ENCODE results near the gene MCRIP1. TPM values are rescaled to one million over a fixed set of nuclear protein-coding genes. Genes with fewer than 3 reads are reported as not detected.

The MCRIP1 gene
- total and polyA plus RNA-seq, 4 donors: 51.0 to 234 (median 181) TPM

DNA sequence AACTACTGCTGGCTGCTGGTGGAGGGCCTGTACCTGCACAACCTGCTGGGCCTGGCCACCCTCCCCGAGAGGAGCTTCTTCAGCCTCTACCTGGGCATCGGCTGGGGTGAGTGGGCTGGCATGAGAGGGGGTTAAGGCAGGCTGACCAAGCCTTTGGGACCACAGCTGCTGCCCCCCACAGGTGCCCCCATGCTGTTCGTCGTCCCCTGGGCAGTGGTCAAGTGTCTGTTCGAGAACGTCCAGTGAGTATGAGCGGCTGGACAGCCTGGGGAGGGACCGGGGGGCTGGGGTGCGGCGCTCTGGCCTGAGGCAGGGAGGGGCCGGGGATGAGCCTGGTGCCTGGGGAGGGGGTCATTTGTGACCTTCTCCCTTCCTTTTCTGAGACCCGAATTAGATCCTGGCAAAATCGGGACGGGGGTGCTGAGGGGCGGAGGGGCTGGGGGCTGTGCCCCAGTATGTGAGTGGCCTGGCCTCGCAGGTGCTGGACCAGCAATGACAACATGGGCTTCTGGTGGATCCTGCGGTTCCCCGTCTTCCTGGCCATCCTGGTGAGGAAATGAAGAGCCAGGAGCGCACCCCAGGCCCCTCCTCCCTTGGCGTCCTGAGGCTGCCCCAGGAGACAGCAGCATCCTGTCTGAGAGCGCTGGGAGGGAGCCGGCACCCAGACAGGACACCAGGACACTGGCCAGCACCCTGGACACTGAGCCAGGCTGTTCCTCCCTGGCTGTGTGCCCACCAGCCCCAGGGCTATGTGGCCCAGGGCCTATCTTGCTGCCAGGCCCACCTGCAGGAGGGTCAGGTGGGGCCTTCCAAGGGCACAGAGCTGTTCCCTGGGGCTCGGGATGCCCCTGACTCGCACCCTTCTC, 21.2 kb downstream of the MCRIP1 start:
- no peak overlapping the region for H3K27ac ChIP-seq (ENCODE audit: low read depth, low read length)
- no peak overlapping the region for H3K4me3 ChIP-seq (ENCODE audit: low read depth, low read length)
- DNase-seq (ENCODE audit: low read depth in 4 of 6, low spot score in 6 of 6): no peak
- 79% methylated on average over 21 of the region's 24 CpGs for WGBS (ENCODE audit: insufficient coverage)
- H3K4me1 ChIP-seq (ENCODE audit: control insufficient read depth, insufficient read depth, low read length): no peaks in the 10 kb centered on the region
- H3K36me3 ChIP-seq (ENCODE audit: control insufficient read depth, insufficient read depth, low read length): no peaks in the 10 kb centered on the region
- no peaks in the 10 kb centered on the region for H3K9me3 ChIP-seq (ENCODE audit: control insufficient read depth, insufficient read depth, low read length)
- H3K27me3 ChIP-seq (ENCODE audit: control insufficient read depth, insufficient read depth, low read length): peaks cover 11% of the 10 kb centered on the region

DNA sequence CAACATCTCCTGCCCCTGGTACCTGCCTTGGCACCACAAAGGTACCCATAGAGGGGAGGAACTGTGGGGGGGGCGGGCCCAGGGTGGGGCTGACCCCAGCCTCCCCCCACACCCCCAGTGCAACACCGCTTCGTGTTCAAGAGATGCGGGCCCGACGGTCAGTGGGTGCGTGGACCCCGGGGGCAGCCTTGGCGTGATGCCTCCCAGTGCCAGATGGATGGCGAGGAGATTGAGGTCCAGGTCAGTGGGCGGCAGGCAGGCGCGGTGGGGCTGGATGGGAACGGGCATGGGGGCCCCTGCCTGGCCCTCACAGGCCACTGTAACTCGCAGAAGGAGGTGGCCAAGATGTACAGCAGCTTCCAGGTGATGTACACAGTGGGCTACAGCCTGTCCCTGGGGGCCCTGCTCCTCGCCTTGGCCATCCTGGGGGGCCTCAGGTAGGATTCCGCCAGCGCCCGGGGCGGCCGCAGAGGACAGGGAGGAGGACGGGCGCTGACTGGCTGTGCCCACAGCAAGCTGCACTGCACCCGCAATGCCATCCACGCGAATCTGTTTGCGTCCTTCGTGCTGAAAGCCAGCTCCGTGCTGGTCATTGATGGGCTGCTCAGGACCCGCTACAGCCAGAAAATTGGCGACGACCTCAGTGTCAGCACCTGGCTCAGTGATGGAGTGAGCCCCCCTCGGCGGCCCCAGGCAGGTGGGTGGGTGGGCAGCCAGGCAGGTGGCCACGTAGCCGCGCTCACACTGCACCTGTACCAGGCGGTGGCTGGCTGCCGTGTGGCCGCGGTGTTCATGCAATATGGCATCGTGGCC, 22.0 kb downstream of the MCRIP1 start:
- H3K27ac ChIP-seq (ENCODE audit: low read depth, low read length): no peak overlapping the region
- H3K4me3 ChIP-seq (ENCODE audit: low read depth, low read length): no peak overlapping the region
- peaks cover 19% of the 10 kb centered on the region for H3K27me3 ChIP-seq (ENCODE audit: control insufficient read depth, insufficient read depth, low read length)
- no peak for DNase-seq (ENCODE audit: low read depth in 4 of 6, low spot score in 6 of 6)
- 88% methylated on average over 41 of the region's 42 CpGs for WGBS (ENCODE audit: insufficient coverage)
- no peaks in the 10 kb centered on the region for H3K36me3 ChIP-seq (ENCODE audit: control insufficient read depth, insufficient read depth, low read length)
- H3K4me1 ChIP-seq (ENCODE audit: control insufficient read depth, insufficient read depth, low read length): no peaks in the 10 kb centered on the region
- no peaks in the 10 kb centered on the region for H3K9me3 ChIP-seq (ENCODE audit: control insufficient read depth, insufficient read depth, low read length)

DNA sequence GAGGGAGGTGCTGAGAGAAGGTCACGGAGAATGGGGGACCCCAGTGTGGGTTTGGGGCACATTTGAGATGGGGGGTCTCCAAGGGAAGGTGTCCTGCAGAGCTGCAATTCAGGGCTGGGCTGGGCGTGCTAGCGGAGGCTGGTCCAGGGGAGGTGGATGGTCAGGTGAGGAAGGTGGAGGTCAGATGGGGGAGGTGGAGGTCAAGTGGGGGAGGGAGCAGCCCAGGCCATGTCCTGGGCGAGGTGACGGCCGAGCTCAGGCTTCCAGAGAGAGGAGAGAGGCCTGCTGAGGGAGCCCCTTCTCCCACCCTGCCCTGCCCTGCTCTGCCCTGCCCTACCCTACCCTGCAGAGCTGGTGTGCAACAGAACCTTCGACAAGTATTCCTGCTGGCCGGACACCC, 22.6 kb downstream of the MCRIP1 start:
- Histone ChIP-seq H3K27me3 (ENCODE audit: control insufficient read depth, insufficient read depth, low read length) (peaks cover 25% of the 10 kb centered on the region), H3K4me3 (ENCODE audit: low read depth, low read length) (no peak overlapping the region), H3K36me3 (ENCODE audit: control insufficient read depth, insufficient read depth, low read length) (no peaks in the 10 kb centered on the region), H3K27ac (ENCODE audit: low read depth, low read length) (no peak overlapping the region), H3K4me1 (ENCODE audit: control insufficient read depth, insufficient read depth, low read length) (no peaks in the 10 kb centered on the region), H3K9me3 (ENCODE audit: control insufficient read depth, insufficient read depth, low read length) (no peaks in the 10 kb centered on the region)
- WGBS (ENCODE audit: insufficient coverage): 73% methylated on average over 6 of the region's 8 CpGs
- no peak for DNase-seq (ENCODE audit: low read depth in 4 of 6, low spot score in 6 of 6)

DNA sequence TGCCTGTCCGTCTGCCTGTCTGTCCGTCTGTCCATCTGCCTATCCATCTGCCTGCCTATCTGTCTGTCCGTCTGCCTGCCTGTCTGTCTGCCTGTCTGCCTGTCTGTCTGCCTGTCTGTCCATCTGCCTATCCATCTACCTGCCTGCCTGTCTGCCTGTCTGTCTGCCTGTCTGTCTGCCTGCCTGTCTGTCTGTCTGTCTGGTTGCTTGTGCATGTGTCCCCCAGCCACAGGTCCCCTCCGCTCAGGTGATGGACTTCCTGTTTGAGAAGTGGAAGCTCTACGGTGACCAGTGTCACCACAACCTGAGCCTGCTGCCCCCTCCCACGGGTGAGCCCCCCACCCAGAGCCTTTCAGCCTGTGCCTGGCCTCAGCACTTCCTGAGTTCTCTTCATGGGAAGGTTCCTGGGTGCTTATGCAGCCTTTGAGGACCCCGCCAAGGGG, 23.5 kb downstream of the MCRIP1 start:
- no peak overlapping the region for H3K27ac ChIP-seq (ENCODE audit: low read depth, low read length)
- DNase-seq (ENCODE audit: low read depth in 4 of 6, low spot score in 6 of 6): no peak
- H3K36me3 ChIP-seq (ENCODE audit: control insufficient read depth, insufficient read depth, low read length): no peaks in the 10 kb centered on the region
- no peaks in the 10 kb centered on the region for H3K9me3 ChIP-seq (ENCODE audit: control insufficient read depth, insufficient read depth, low read length)
- peaks cover 33% of the 10 kb centered on the region for H3K27me3 ChIP-seq (ENCODE audit: control insufficient read depth, insufficient read depth, low read length)
- peaks cover 3% of the 10 kb centered on the region for H3K4me1 ChIP-seq (ENCODE audit: control insufficient read depth, insufficient read depth, low read length)
- H3K4me3 ChIP-seq (ENCODE audit: low read depth, low read length): no peak overlapping the region
- WGBS (ENCODE audit: insufficient coverage): 85% methylated on average over 7 of the region's 7 CpGs

DNA sequence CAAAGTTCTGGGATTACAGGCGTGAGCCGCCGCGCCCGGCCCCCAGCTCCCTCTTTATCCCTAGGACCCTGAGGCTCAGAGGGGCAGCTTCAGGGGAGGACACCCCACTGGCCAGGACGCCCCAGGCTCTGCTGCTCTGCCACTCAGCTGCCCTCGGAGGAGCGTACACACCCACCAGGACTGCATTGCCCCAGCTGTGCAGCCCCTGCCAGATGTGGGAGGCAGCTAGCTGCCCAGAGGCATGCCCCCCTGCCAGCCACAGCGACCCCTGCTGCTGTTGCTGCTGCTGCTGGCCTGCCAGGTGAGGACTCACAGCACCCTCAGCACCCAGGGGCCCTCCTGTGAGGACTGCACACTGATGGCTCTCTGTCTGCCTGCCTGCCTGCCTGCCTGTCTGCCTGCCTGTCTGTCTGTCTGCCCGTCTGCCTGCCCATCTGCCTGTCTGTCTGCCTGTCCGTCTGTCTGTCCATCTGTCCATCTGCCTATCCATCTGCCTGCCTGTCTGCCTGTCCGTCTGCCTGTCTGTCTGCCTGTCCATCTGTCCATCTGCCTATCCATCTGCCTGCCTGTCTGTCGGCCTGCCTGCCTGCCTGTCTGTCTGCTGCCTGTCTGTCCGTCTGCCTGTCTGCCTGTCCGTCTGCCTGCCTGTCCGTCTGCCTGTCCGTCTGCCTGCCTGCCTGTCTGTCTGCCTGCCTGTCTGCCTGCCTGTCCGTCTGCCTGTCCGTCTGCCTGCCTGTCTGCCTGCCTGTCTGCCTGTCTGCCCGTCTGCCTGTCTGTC, 24.1 kb downstream of the MCRIP1 start:
- 82% methylated on average over 20 of the region's 20 CpGs for WGBS (ENCODE audit: insufficient coverage)

DNA sequence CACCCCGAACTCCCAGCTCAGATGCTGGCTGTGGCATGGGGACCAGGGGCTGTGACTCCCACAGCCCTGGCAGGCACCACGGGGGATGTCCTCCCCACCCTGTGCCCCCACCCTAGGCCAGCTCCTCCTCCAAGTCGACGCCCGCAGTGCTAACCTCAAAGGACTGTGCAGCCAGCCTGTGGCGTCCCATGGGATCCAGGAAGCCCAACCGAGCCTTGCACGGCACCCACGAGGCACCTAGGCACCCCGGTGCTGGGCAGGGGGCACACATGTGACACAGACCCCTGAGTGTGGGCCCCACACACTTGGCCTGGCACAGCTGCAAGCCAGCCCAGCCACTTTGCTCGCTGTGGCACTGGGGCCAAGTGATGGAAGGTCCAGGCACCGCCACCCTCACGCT, 25.3 kb downstream of the MCRIP1 start:
- DNase-seq (ENCODE audit: low read depth in 4 of 6, low spot score in 6 of 6): no peak
- Histone ChIP-seq H3K27ac (ENCODE audit: low read depth, low read length) (no peak overlapping the region), H3K9me3 (ENCODE audit: control insufficient read depth, insufficient read depth, low read length) (no peaks in the 10 kb centered on the region), H3K36me3 (ENCODE audit: control insufficient read depth, insufficient read depth, low read length) (no peaks in the 10 kb centered on the region), H3K4me3 (ENCODE audit: low read depth, low read length) (no peak overlapping the region), H3K27me3 (ENCODE audit: control insufficient read depth, insufficient read depth, low read length) (peaks cover 46% of the 10 kb centered on the region), H3K4me1 (ENCODE audit: control insufficient read depth, insufficient read depth, low read length) (peaks cover 10% of the 10 kb centered on the region)
- 75% methylated on average over 12 of the region's 13 CpGs for WGBS (ENCODE audit: insufficient coverage)

More for the DNA sequence above, 24.1 kb downstream of the MCRIP1 start:
- H3K9me3 ChIP-seq (ENCODE audit: control insufficient read depth, insufficient read depth, low read length): no peaks in the 10 kb centered on the region
- H3K4me3 ChIP-seq (ENCODE audit: low read depth, low read length): no peak overlapping the region
- peaks cover 3% of the 10 kb centered on the region for H3K4me1 ChIP-seq (ENCODE audit: control insufficient read depth, insufficient read depth, low read length)
- peaks cover 37% of the 10 kb centered on the region for H3K27me3 ChIP-seq (ENCODE audit: control insufficient read depth, insufficient read depth, low read length)
- no peak overlapping the region for H3K27ac ChIP-seq (ENCODE audit: low read depth, low read length)
- DNase-seq (ENCODE audit: low read depth in 4 of 6, low spot score in 6 of 6): no peak
- H3K36me3 ChIP-seq (ENCODE audit: control insufficient read depth, insufficient read depth, low read length): no peaks in the 10 kb centered on the region

DNA sequence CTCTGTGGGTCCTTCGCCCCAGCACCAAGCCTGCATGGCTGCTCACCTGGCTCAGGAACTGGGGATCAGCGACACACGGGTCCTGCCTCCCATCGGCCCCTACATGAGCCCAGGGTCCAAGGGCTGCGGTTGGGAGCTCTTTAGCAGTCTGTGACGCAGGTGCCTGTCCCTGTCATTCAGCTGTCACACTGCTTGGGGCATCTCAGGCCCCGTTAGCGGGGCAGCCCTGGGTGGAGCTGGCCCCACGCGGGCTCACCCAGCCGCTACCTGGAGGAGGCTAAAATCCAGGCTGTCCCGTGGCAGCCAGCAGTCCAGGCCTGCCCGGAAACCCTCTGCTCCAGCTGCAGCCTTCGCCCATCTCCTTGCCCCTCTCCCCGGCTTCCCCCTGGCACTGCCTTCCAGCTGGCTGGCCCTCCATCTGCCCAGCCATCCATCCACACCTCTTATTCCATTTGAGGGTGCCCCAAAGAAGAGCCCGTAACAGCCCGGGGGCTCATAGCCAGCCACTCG, 25.8 kb downstream of the MCRIP1 start:
- Histone ChIP-seq H3K27me3 (ENCODE audit: control insufficient read depth, insufficient read depth, low read length) (peaks cover 52% of the 10 kb centered on the region), H3K27ac (ENCODE audit: low read depth, low read length) (no peak overlapping the region), H3K4me1 (ENCODE audit: control insufficient read depth, insufficient read depth, low read length) (peaks cover 10% of the 10 kb centered on the region), H3K36me3 (ENCODE audit: control insufficient read depth, insufficient read depth, low read length) (no peaks in the 10 kb centered on the region), H3K4me3 (ENCODE audit: low read depth, low read length) (no peak overlapping the region), H3K9me3 (ENCODE audit: control insufficient read depth, insufficient read depth, low read length) (no peaks in the 10 kb centered on the region)
- WGBS (ENCODE audit: insufficient coverage): 65% methylated on average over 18 of the region's 18 CpGs
- DNase-seq (ENCODE audit: low read depth in 4 of 6, low spot score in 6 of 6): no peak

DNA sequence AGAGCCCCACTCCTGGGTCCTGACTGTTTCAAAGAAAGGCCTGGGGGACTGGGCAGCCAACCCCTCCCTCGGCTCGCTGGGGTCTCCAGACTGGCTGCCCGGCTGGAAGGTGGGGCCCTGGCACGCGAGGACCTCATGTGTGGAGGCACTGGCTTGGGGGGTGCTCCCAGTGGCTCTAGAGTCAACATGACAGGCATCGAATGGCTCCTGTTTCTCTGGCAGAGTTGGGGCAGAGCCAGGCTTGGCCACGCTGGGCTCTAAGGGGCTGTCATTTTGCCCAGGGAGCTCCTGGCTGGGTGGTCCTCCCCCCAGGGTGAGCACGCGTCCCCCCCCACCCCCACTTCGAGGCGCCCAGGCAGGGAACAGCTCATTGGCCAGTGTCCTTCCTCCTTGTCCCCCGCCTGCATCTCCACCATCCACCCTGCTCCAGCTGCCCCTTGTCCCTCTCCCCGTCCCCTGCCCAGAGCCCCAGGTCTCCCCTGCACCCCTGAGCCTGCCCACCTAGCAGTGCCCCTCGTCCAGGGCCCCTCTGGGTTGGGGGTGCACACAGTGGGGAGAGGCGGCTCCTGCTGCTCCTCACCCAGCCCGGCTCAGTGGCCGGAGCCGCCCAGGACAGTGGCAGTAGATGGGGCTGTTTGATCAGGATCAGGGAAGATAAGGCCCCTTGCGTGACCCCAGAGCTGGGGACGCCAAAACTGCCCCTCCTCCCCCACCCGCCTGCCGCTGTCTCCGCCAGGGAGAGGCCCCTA, 26.5 kb downstream of the MCRIP1 start:
- Histone ChIP-seq H3K36me3 (ENCODE audit: control insufficient read depth, insufficient read depth, low read length) (no peaks in the 10 kb centered on the region), H3K27ac (ENCODE audit: low read depth, low read length) (no peak overlapping the region), H3K9me3 (ENCODE audit: control insufficient read depth, insufficient read depth, low read length) (no peaks in the 10 kb centered on the region), H3K27me3 (ENCODE audit: control insufficient read depth, insufficient read depth, low read length) (peaks cover 58% of the 10 kb centered on the region), H3K4me3 (ENCODE audit: low read depth, low read length) (no peak overlapping the region), H3K4me1 (ENCODE audit: control insufficient read depth, insufficient read depth, low read length) (peaks cover 10% of the 10 kb centered on the region)
- DNase-seq (ENCODE audit: low read depth in 4 of 6, low spot score in 6 of 6): no peak
- 46% methylated on average over 16 of the region's 23 CpGs for WGBS (ENCODE audit: insufficient coverage)
